Upper lobe of left lung (tissue), 4 donors: ENCODE measurements around the gene ENOX1.

Experiments used
- CTCF ChIP-seq, 6 experiments: fragments of 450-650 bp in 4 of 6; fragments of 200-600 bp in 2 of 6; sonication (generic) in 2 of 6; IDR thresholded peaks; one replicate each; pipeline ENCODE4 v1.5.1; 2016 to 2019; ENCODE audit warnings: antibody characterized with exemption in 6 of 6
- EP300 ChIP-seq, 4 donors: sonication (generic); formaldehyde crosslinking; IDR thresholded peaks; one replicate each; pipeline ENCODE4 v1.5.1; 2017; ENCODE audit warnings: antibody characterized with exemption in 4 of 4, control low read depth in 2 of 4
- POLR2A ChIP-seq, 4 donors: fragments of 450-650 bp; IDR thresholded peaks; one replicate each; pipeline ENCODE4 v1.5.1; 2016 to 2017; ENCODE audit warnings: antibody characterized with exemption in 4 of 4, mild to moderate bottlenecking in 2 of 4

DNA sequence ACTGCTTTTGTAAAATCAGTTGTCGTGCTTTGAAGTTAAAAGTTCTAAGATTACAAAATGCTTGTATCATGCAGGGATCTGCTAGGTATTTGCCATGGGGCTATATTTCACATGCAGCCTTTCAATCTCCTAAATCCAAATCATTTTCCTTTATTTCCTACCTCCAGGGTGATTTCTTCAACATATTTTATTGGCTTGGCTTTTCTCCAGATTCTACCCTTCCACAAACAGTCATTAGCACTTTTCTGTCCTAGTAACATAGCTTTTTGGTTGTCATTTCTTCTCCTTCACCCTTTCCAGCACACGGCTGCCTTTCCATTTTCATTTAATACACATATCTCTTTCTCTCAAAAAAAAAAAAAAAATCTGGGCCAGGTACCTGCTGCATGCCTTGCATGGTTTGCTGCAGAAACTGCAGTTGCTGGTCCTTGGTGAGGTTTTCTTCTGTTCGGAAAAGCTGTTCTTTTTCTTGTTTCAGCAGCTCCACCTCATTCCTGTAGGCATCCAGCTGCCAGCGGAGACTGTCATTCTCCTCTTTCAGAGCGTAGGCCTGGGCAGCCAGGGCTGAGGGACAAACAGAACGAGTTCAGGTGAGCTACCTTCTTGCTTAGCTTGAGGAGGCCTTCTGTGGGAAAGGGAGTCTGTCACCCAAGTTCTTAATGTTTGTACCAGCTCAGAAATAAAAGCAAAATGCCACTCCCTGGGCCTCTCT is 488.6 kb downstream of the ENOX1 start:
- no peak for TF ChIP-seq POLR2A (IDR thresholded peaks at IDR 0.05)
- no peak for TF ChIP-seq CTCF (IDR thresholded peaks at IDR 0.05)
- TF ChIP-seq EP300 (IDR thresholded peaks at IDR 0.05): no peak
